ENCODE data around the gene MIOX. TPM values are rescaled to one million over a fixed set of nuclear protein-coding genes. Genes with fewer than 3 reads are reported as not detected.

MIOX gene
- total RNA-seq, 4 donors from 2014 or later: 2.1 to 11.3 (median 4.7) TPM

DNA sequence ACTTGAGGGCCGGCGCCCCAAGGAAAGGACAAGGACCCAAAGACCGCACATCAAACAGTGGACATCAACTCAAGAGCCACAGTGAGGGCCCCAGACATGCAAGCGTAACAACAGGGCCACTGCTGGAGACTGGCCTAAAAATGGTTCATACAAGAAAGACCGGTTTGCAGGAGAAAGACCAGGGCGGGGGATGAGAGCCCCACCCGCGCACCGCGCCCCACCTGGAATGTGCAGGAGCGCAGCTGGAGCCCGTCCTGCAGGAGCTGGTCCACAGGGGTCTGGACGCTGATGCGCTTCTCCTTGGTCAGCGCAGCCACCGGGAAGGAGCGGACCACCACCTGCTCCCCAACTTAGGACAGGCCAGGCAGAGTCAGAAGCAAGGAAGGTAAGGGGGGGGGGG lies 25.7 kb upstream of the MIOX start:
- Histone ChIP-seq H3K4me1 (peaks cover 14 to 18% of the 10 kb centered on the region in 2 donors), H3K27ac (no peak overlapping the region), H3K4me3 (replicated peaks in 1 of 3) (no peak overlapping the region), H3K36me3 (peaks cover 84 to 91% of the 10 kb centered on the region in 2 donors), H3K9me3 (no peaks in the 10 kb centered on the region), H3K27me3 (no peaks in the 10 kb centered on the region)
- no peak for DNase-seq
- TF ChIP-seq, protein P1, sequence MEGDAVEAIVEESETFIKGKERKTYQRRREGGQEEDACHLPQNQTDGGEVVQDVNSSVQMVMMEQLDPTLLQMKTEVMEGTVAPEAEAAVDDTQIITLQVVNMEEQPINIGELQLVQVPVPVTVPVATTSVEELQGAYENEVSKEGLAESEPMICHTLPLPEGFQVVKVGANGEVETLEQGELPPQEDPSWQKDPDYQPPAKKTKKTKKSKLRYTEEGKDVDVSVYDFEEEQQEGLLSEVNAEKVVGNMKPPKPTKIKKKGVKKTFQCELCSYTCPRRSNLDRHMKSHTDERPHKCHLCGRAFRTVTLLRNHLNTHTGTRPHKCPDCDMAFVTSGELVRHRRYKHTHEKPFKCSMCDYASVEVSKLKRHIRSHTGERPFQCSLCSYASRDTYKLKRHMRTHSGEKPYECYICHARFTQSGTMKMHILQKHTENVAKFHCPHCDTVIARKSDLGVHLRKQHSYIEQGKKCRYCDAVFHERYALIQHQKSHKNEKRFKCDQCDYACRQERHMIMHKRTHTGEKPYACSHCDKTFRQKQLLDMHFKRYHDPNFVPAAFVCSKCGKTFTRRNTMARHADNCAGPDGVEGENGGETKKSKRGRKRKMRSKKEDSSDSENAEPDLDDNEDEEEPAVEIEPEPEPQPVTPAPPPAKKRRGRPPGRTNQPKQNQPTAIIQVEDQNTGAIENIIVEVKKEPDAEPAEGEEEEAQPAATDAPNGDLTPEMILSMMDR (IDR thresholded peaks at IDR 0.05): no peak
- no peak for TF ChIP-seq POLR2A (IDR thresholded peaks at IDR 0.05)
- intact Hi-C loops (cut with DNase I): no loop called here
- WGBS, 2 donors: 94 to 95% methylated on average over 17 of the region's 17 CpGs

DNA sequence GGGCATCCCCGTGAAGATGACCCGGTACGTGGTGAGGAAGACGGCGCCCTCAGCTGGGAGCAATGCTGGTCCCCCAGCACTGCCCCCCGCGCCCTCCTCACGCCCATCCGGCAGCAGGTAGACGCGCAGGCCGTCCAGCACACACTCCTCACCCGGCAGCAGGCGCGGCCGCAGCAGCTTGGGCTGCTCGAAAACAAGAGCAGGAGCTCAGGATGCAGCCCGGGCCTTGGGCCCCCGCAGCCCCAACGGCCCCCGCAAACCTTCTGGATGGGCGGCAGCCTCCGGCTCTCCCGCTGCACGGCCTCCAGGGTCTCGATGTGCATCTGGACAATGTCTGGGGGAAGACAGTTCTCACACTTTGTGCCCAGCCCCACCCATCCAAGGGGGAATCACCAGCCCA lies 25.1 kb upstream of the MIOX start:
- Histone ChIP-seq H3K36me3 (peaks cover 90 to 95% of the 10 kb centered on the region in 2 donors), H3K27ac (no peak overlapping the region), H3K4me3 (replicated peaks in 1 of 3) (no peak overlapping the region), H3K27me3 (no peaks in the 10 kb centered on the region), H3K9me3 (no peaks in the 10 kb centered on the region), H3K4me1 (peaks cover 10 to 13% of the 10 kb centered on the region in 2 donors)
- DNase-seq: no peak
- TF ChIP-seq POLR2A (IDR thresholded peaks at IDR 0.05): no peak
- TF ChIP-seq, protein P1 (IDR thresholded peaks at IDR 0.05): no peak
- intact Hi-C loops (cut with DNase I): no loop called here
- 92 to 95% methylated on average over 5 to 7 of the region's 26 CpGs for WGBS, 2 donors

DNA sequence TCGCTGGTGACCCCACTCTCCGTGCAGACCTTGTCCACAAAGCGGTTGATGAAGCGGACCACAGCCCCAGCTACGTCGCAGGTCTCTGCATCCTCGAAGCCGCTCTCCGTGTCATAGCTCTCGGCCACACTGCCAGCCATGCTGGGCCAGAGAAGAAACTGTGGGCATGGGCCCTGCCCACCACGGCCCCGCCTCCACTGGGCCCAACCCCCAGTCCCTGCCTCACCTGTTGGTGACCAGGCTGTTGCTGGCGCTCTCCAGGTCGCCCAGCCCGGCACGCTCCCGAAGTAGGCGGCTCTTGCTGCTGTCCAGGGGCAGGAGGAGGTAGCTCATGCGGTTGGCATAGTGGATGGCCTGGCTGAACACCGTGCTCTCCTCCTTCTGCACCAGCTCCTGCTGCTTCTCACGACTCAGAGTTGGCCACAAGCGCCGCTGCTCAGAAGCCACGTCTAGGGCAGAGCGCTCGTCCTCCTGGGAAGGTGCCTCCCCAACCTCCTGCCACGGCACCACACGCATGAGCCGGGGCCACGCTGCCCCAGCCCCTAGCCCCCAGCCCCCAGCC lies 24.6 kb upstream of the MIOX start:
- H3K27ac ChIP-seq: no peak overlapping the region
- TF ChIP-seq, protein P1 (IDR thresholded peaks at IDR 0.05): no peak
- TF ChIP-seq POLR2A (IDR thresholded peaks at IDR 0.05): no peak
- no peak for DNase-seq
- 94 to 97% methylated on average over 9 to 24 of the region's 30 CpGs for WGBS, 2 donors
- H3K9me3 ChIP-seq: no peaks in the 10 kb centered on the region
- no peak overlapping the region for H3K4me3 ChIP-seq (replicated peaks in 1 of 3)
- peaks cover 95 to 99% of the 10 kb centered on the region in 2 donors for H3K36me3 ChIP-seq
- H3K27me3 ChIP-seq: no peaks in the 10 kb centered on the region
- peaks cover 6 to 8% of the 10 kb centered on the region in 2 donors for H3K4me1 ChIP-seq
- intact Hi-C loops (cut with DNase I): no loop called here

DNA sequence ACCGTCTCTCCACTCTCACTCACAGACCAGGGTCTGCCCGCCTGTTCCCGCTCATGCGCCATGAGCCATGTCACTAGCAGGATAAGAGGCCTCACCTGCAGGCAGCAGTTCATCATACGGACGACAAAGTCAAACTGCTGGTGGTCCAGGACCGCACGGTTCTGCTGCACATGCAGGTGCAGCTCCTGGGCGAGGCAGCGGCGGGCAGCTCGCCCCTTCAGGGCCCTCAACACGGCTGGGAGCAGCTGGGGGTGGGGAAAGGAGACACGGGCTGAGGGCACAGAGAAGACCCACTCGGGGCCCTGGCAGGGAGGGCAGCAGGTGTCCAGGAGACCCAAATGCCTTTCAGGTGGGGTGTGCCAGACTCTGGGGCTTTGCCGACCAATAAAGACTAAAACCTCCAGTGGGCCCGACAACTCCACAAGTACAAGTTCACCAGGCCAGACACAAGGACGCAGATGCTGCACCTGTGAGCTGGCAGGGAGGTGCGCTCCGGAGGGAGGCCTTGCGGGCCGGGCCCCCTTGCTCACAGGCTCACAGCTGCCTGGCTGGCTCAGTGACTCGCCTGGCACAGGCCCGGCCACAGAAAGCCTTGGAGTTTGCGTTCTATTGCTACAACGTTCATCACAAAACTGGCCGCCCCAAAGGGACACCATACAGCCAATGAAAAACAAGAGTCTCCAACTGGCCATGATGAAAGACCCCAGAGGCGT lies 23.3 kb upstream of the MIOX start:
- H3K36me3 ChIP-seq: peaks cover 92 to 96% of the 10 kb centered on the region in 2 donors
- intact Hi-C loops (cut with DNase I): no loop called here
- 95% methylated on average over 18 to 22 of the region's 28 CpGs for WGBS, 2 donors

More for the DNA sequence above, 23.3 kb upstream of the MIOX start:
- TF ChIP-seq POLR2A (IDR thresholded peaks at IDR 0.05): no peak
- TF ChIP-seq, protein P1 (IDR thresholded peaks at IDR 0.05): no peak
- no peak for DNase-seq
- no peaks in the 10 kb centered on the region for H3K9me3 ChIP-seq
- H3K4me3 ChIP-seq (replicated peaks in 1 of 3): no peak overlapping the region
- H3K27ac ChIP-seq: no peak overlapping the region
- no peaks in the 10 kb centered on the region for H3K27me3 ChIP-seq
- no peaks in the 10 kb centered on the region for H3K4me1 ChIP-seq
